T follicular helper cell (primary cell): ENCODE results near the gene TTC19.

Experiments used
- DNase-seq: peaks from one replicate; pipeline ENCODE4 v3.0.0-alpha.2; 2020; ENCODE audit warnings: low read depth
- total RNA-seq, 2 experiments: gene quantifications; one replicate each; lab custom pipeline; 2026; lab: John Stamatoyannopoulos, UW

TTC19 gene, protein sequence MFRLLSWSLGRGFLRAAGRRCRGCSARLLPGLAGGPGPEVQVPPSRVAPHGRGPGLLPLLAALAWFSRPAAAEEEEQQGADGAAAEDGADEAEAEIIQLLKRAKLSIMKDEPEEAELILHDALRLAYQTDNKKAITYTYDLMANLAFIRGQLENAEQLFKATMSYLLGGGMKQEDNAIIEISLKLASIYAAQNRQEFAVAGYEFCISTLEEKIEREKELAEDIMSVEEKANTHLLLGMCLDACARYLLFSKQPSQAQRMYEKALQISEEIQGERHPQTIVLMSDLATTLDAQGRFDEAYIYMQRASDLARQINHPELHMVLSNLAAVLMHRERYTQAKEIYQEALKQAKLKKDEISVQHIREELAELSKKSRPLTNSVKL
- total RNA-seq, result 60.4 to 78.5 reads per million in 2 experiments

DNA sequence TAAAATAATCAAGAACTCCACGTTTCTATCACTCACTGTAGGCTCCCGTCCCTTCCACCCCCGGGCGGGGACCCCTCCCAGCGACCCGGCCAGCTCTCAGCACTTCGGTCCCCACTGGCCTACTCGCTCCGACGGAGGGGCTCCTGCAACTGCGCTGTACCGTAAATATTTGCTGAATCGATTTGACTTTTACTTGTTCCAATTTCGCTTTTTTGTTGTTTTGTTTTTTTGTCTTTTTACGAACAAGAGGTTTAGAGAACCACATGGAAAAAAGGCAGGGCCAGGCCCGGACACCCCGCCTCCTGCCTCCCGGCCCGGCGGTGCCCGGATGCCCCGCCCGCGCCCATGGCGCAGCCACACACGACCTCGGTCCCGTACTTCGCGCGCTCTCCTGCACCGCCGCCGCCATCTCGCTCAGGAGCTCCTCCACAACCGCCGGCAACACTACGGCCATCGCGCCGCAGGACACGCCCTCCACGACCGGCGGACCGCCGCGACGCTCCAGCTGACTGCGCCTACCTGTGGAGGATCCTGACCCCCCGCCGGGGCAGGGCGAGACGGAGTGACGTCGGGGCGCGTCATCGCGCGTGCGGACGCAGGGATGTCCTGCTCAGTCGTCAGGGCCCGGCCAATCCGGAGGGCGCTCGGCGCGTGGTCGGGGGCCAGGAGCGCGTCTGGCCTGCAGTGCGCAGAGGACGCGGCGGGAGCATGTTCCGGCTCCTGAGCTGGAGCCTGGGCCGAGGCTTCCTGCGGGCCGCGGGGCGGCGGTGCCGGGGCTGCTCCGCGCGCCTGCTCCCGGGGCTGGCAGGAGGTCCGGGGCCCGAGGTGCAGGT, at the start of gene TTC19, which contains the start of gene ZSWIM7:
TTC19 (plus strand) TSS at position 684 of the 833 bp plus-strand sequence; CDS start at position 709, 25 bp downstream.
ZSWIM7 (minus strand) TSS at position 564 of the 833 bp plus-strand sequence; CDS start at position 454, 110 bp downstream.
- DNase-seq, result peak; percentile 79

DNA sequence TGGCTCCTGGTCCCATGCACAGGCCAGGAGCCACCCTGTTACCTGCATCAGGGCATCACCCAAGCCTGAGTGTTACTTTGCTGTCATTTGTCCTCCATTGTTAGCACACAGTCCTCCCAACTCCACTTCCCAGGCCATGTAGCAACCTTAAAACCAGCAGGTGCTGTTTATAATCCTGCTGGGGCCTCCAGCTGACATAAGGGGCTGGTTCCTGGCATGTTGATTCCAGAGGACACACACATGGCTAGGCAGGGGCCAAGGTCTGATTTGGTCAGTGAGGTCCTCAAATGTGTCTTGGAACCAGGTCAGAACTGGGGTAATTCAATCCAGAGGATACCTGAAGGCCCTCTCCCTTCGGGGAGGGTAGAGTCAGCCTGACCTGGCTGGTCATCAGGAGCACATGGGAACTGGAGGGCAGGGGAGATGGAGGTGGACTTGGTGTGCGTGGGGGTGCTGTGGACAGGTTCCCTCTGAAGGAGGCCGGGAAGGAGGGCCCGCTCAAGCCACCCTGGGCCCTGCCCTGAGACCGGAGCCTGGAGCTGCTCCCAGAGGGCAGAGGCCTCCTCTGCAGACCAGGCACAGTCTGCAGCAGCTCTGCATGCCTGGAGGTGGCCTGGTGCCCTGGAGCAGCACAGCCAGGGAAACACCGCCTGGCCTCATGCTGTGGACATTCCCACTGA, 48.1 kb upstream of the TTC19 start:
- no peak for DNase-seq

DNA sequence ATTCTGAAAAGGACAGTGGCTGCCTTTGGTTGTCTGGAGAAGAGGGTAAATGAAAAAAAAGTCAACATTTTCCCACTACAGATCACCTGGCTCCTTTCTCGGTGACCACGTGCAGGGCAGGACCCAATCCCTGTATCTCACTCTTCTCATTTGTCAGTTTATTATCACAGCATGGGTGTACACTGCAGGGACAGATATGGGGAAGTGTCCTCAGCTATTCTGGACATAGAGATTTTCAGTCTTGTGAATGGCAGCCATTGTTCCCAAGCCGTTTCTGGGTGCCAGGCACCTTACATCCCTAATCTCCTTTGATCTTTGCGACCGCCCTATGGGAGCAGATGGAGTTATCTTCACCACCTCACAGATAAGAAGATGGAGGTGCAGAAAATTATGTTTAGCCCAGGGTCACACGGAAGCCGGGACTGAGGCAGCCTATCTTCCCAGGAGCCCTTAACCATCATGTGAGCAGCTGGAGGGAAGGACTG, 47.5 kb upstream of the TTC19 start:
- DNase-seq, result no peak

DNA sequence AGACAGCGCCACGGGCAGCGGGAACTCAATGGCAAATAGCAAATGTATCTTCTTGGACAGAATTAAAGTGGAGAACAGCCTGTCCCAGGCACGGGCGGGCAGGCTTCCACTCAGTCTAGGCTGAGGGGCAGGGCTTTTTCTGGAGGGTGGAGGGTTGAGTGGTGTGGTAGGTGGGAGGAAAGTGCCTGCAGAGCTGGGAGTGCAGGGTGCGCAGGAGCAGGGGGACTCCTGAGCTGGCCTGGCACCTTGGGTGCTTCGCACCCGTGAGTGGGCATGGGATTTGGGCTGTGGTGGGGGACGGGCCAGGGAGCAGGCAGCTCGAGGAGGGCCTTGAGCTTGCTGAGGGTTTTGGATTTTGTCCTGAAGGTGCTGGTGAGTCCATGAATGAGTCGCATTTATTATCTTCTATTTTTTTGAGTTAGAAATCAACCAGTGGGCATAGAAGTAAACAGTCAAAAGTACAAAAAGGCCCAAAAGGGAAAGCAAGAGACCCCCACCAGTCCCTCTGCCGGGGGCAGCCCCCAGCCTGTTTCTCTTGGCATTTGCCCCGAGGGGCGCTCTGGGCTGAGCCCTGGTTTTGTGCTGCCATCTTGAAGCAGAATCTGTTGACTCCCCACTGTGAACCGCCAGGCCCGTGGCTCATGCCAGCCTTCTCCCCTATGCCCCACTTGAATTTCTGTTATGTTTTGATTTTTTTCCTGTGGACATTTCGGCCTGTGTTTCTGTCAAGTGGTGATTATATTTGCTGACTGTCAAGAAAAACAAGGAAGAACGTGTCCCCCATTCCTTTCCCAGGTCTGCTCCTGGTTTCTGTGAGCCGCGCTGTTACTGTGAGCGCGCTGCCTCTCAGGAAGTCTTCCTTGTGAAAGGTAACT, 46.5 kb upstream of the TTC19 start:
- DNase-seq, result no peak

DNA sequence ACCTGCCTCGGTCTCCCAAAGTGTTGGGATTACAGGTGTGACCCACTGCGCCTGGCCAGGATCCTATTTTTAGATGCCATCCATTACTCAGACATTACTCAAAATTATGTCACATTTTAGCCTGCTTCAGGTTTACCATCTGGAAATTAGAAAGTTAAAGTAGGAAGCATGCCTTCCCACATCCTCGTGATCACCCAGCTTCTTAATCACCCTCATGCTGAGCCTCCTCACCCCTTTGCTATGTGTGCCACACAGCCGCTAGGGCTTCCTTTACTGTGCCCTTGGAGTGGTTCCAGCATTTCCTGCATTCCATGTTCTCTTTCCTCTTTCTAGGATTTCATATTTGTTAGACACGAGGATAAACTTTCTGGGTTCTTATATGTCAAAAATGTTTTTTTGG, 45.4 kb upstream of the TTC19 start:
- DNase-seq, result no peak

DNA sequence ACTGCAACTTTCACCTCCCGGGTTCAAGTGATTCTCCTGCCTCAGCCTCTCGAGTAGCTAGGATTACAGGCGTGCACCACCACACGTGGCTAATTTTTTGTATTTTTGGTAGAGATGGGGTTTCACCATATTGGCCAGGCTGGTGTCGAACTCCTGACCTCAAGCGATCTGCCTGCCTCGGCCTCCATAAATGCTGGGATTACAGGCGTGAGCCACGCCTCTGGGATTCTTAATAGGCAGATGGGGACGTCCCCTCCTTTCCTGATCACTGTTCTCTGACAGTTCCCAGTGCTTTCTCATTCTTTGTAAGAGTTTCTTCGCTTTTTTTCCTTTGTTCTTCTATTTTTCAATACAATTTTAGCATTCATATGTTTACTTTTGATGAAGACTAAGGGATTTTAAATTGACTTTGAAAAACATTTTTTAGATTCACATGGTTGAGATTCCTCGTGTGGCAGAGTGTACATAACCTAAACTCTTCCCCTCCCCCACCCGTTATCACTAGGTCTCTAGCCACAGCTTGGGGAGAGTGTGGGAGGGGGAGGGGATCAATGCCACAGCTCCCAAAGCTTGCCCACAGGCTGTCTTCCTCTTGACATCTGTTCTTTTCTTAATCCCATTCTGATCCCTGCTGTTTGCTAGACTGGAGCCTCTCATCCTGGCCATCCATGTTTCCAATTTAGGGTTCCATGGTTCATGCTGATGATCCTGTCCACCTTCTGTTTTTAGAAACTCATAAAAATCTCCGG, 43.7 kb upstream of the TTC19 start:
- no peak for DNase-seq

DNA sequence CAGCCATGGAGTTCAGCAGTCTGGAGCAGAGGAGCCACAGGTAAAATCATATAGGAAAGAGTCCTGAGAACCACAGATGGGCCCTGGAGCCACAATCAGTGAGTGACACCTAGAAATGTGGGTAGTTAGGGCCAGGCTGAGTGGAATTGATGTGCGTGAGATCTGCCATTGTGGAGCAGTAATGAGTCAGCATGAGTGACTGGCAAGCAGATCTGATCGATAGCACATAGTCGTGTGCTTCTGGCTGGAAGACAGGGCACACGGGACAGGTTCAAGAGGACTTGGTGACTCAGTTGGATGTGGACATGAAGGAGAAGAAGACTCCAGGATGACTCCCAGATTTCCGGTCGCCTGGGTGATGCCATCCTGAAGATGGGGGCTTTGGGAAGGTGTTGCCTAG, 42.4 kb upstream of the TTC19 start:
- DNase-seq, result no peak

DNA sequence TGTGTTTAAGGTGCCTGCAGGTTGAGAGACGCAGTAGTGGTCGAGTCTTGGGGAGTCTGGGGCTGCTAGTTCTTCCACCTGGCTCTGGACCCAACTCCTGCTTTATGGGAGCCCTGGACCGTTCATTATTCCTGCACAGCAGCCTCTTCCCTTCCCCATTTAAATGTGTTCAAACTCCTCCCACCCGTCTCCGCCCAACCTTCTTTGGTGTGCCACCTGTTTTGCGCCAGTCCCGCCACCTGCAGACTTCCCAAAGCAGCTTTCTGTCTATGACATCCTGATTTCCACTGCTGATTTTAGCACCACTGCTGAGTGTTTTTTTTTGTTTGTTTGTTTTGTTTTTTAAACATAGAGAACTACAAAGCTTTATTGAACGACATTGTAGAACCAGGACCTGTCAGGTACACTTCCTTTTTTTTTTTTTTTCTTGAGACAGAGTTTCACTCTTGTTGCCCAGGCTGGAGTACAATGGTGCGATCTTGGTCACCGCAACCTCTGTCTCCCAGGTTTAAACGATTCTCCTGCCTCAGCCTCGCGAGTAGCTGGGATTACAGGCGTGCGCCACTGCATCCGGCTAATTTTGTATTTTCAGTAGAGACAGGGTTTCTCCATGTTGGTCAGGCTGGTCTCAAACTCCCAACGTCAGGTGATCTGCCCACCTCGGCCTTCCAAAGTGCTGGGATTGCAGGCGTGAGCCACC, 41.9 kb upstream of the TTC19 start:
- DNase-seq, result no peak

DNA sequence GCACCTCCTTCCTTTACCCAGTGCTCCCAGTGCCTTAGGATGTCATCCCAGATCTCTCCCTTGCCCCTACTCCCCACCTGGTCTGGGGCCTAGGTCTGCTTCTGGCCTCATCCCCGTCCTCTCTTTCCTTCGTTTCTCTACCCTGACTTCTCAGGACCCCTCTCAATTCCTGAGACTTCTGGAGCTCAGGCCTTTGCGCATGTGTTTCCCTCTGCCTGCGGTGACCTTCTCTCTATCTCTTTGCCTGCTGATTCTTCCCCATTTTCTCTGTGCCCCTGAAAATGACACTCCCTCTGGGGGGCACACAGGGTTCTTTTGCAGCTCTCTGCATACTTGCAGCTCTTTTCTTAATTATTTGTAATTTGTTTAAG, 41.2 kb upstream of the TTC19 start:
- DNase-seq, result no peak

DNA sequence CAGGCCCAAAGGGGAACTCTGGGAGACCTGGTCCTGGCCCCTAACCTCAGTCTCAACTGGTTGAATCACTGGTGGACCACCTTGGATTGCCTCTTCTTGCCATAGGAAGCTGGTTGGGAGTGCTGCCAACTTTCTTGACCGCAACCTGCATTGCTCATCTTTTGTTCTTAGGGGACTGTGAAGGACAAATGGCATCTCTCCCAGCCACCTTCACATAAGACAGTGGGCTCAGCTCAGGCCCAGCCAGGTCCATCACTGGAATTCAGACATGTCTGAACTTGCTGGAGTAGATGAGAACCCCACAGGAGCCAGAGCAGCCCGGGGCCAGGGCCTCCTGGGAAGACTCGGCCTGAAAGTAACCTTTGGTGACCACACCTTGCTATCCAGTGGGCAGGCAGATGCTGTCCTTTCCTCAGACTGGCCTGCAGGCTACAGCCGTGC, 35.9 kb upstream of the TTC19 start:
- no peak for DNase-seq

DNA sequence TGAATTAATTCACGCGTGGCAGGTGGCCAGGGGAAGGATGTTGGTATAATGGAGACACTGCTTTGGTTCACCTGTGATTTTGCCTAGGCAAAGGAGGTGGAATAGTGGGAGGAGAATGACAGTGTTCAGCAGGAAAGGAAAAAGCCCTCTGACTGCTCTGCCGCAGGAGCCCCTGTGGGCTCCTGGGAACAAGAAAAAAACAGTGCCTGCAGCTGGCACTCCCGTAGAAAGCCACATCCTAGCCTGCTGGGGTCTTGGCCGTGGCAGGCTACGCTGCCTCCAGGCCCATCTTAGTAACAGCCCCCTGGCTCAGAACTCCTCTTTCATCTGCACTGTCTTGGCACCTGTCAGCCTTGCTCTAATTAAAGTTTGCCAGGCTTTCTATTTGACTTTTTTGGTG, 34.1 kb upstream of the TTC19 start:
- DNase-seq, result no peak

DNA sequence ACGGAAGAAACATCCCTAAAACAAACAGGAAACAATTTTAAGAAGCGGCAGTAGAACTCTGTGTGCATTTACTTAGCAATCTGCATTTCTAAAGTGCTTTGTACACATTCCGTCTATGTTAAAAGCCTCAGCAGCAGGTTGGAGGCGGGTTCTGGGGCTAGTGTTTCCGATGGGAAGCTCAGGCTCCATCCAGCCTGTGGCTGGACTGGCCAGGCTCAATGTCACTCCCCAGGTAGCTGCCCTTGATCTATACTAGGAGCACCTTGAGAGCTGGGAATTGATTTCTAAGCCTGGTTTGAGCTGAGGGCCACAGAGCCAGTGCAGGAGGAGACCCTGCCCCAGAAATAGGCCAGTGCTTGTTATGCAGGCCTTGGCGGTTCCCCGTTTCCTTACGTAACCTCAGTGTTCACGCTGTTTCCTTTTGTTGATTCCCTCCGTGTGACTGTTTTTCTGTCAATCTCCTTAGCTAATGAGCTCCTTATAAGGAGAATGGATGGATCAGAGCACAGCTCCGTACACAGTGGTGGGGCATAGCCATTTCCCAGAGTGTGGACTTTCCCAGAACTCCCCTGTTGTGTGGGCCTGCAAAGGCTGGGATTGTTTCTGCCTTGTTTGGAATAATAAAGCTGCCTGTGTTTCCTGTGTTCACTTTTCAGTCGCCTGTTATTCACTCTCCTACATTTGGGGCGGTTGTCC, 33.3 kb upstream of the TTC19 start:
- DNase-seq, result no peak

DNA sequence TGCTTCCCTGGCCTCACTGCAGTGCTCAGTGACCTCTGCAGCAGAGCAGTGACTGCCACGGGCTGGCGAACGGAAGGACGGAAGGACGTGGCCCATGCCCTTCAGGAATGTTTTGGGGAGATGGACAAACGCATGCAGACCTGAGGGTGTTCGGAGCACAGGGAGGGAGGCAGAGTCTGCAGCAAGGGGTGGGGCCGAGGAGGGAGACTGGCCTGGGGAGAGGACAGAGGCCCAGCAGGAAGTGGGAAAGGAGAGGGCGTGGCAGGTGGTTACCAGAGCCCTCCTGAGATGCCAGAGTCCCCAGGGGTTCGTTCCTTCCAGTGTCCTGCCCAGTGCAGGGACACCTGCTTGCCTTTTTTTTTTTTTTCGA, 32.8 kb upstream of the TTC19 start:
- no peak for DNase-seq

DNA sequence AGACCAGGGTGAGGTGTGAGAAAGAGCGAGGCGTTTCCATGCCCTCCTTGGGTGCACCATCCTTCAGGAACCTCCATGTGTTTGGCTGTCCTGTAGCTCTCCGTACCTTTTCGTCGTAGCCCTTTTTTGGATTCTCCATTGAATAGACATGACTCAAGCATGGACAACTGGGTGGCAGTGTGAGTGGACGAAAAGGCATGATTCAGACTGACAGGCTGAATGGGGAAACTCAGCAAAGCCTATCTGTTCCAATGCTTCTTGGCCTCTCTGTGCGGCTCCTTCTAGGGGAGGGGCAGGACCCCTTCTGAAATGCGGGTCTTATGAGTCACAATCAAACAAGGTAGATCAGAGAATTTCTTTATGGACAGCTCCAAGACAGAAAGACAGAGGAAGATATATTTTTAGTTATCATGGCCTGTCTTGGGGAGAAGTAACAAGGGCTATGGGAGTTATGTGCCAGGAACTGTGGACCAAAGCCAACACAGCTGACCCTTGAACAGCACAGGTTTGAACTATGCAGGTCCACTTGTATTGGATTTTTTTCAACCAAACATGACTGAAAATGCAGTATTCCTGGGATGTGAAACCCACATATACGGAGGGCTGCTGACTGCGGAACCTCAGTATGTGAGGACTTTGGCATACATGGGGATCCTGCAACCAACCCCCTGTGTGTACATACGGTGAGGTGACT, 31.8 kb upstream of the TTC19 start:
- DNase-seq, result no peak

DNA sequence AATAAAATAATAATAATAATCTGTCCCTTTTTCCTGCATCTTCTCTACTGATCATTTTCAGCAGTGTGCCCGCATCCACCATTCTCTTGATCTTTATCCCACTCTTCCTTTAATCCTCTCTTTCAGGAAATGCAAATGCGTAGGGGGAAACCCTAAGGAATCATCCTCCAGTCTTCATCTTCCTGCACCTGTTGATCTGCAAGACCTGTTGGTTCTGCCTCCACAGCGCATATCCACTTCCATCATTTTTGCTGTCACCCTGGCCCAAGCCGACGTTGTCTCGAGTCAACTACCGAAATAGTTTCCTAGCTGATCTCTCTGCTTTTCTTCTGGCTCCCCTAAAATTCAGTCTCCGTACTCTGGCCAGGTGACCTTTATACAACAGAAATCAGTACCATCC, 30.2 kb upstream of the TTC19 start:
- DNase-seq, result no peak

DNA sequence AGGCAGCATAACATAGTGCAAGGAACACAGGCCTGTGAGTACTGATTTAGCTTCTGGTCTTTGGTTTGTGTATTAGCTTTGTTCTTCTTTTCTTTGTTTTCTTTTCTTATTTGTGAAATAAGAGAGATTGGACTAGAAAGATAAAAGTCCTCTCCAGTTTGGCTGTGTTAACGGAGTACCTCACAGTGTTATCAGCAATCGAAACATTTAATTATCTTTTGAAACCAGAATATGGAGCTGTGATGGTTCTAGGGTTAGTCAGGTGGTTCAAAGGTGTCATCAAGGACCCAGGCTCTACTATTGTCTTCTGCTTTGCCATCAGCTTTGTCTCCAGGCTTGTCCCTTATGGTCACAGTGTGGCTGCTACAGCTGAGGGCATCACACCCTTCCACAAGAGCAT, 29.1 kb upstream of the TTC19 start:
- no peak for DNase-seq

DNA sequence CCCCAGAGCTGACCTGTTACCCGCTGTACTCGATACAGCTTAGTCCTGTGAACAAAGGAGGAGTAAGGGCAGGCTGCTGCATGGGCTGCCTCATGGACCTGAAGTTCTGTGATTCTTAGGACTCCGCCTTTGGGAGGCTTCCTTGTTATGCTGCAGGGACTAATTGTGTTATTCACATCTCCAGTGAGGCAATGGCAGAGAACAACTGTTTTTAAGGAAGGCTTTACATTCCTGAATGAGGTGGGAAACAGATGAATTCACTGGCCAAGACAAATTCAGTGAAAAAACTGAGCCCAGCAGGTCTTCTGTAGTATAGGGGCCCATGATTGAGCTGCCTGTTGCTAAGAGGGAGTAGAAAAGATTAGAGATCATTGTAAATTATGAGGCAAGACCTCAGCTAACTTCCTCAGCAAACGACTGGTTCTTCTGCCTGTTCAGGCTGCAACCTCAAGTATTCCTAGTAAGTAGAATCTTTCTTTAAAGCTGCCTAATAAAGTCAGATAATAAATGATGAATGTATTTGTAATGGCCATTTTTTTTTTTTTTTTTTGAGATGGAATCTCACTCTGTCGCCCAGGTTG, 28.4 kb upstream of the TTC19 start:
- DNase-seq, result no peak

DNA sequence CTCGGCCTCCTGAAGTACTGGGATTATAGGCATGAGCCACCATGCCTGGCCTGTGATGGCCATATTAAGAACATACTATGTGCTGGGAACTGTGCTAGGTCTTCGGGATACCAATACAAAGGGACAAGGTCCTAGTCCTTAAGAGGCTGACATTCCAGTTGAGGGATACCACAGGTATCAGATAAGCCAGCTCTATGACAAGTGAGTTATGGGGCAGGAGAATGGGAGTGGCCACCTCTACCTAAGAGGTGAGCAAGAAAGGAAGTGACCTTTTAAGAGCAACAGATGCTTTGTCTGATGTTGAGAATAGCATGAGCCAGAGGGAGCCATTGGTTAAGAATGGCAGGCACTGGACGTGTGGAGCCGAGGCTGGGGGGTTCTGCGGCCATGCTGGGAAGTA, 27.7 kb upstream of the TTC19 start:
- no peak for DNase-seq
